DOHH2 (cell line): ENCODE measurements around the gene ZCWPW1.
A peak's percentile ranks its signal among the peaks of the same experiment; 100 is the strongest.

Experiments
- H3F3A ChIP-seq: fragments of 200-600 bp; sonication (generic), shearing (Covaris generic); 2 replicates; pipeline ENCODE4 v1.6.0; 2016; ENCODE audit warnings: antibody characterized with exemption, mild to moderate bottlenecking; ENCODE audit not compliant: control insufficient read depth, insufficient read depth
- H3K27ac ChIP-seq: fragments of 200-600 bp; sonication (generic); 2 replicates; pipeline ENCODE4 v1.5.1; 2014; ENCODE audit warnings: low read depth, mild to moderate bottlenecking, low read length, moderate library complexity
- H3K27me3 ChIP-seq: fragments of 200-600 bp; sonication (generic); 2 replicates; pipeline ENCODE4 v1.6.1; 2014; ENCODE audit warnings: mild to moderate bottlenecking, low read length, mixed read lengths; ENCODE audit not compliant: control insufficient read depth
- H3K36me3 ChIP-seq: fragments of 200-600 bp; sonication (generic); 2 replicates; pipeline ENCODE4 v1.6.1; 2014; ENCODE audit warnings: mild to moderate bottlenecking, low read length, moderate library complexity, mixed read lengths; ENCODE audit not compliant: control insufficient read depth
- H3K4me1 ChIP-seq: fragments of 200-600 bp; sonication (generic); 2 replicates; pipeline ENCODE4 v1.6.1; 2014; ENCODE audit warnings: mild to moderate bottlenecking, low read length, mixed read lengths; ENCODE audit not compliant: control insufficient read depth
- H3K4me2 ChIP-seq: fragments of 200-600 bp; sonication (generic); 2 replicates; pipeline ENCODE4 v1.6.0; 2014; ENCODE audit warnings: mild to moderate bottlenecking, low read length, moderate library complexity
- H3K4me3 ChIP-seq: fragments of 200-600 bp; sonication (generic); 2 replicates; pipeline ENCODE4 v1.5.1; 2014; ENCODE audit warnings: mild to moderate bottlenecking, low read length, mixed read lengths
- H3K79me2 ChIP-seq: fragments of 200-600 bp; sonication (generic); 2 replicates; pipeline ENCODE4 v1.6.1; 2014; ENCODE audit warnings: mild to moderate bottlenecking, low read length, mixed read lengths; ENCODE audit not compliant: control insufficient read depth
- H3K9me2 ChIP-seq: fragments of 200-600 bp; sonication (generic); replicated peaks from 2 replicates; pipeline ENCODE4 v1.6.1; 2014; ENCODE audit warnings: mild to moderate bottlenecking, low read length, mixed read lengths; ENCODE audit not compliant: control insufficient read depth
- H3K9me3 ChIP-seq: fragments of 200-600 bp; sonication (generic); 2 replicates; pipeline ENCODE4 v1.6.1; 2014; ENCODE audit warnings: antibody characterized with exemption, low read length, mixed read lengths; ENCODE audit not compliant: control insufficient read depth, insufficient read depth
- H4K20me1 ChIP-seq: fragments of 200-600 bp; sonication (generic); 2 replicates; pipeline ENCODE4 v1.6.0; 2014; ENCODE audit warnings: low read depth, mild to moderate bottlenecking, antibody characterized with exemption, low read length, moderate library complexity; ENCODE audit not compliant: control insufficient read depth, insufficient read depth
- CTCF ChIP-seq: fragments of 200-600 bp; sonication (generic); IDR thresholded peaks from one replicate; pipeline ENCODE4 v1.5.1; 2014; ENCODE audit warnings: antibody characterized with exemption, mild to moderate bottlenecking, low read depth, low read length; ENCODE audit not compliant: poor library complexity, severe bottlenecking
- EZH2phosphoT487 ChIP-seq: fragments of 200-600 bp; sonication (generic); IDR thresholded peaks from 2 replicates; pipeline ENCODE4 v1.6.1; 2017; ENCODE audit warnings: borderline replicate concordance, mild to moderate bottlenecking, antibody characterized with exemption, low read length, moderate library complexity, mixed read lengths

ZCWPW1 gene

GRCh38 chr7:100438172-100438571 is 9.7 kb upstream of the ZCWPW1 start:
- Histone ChIP-seq H3F3A (peaks cover 30% of the 10 kb centered on the region), H3K4me1 (peaks cover 31% of the 10 kb centered on the region), H3K79me2 (peaks cover 34% of the 10 kb centered on the region), H4K20me1 (no peaks in the 10 kb centered on the region), H3K9me3 (no peaks in the 10 kb centered on the region), H3K36me3 (peaks cover 30% of the 10 kb centered on the region), H3K27me3 (no peaks in the 10 kb centered on the region), H3K9me2 (no peaks in the 10 kb centered on the region), H3K27ac (no peak overlapping the region), H3K4me2 (no peak overlapping the region), H3K4me3 (no peak overlapping the region)
- TF ChIP-seq CTCF (no peak), EZH2phosphoT487 (no peak)

- H3K27ac ChIP-seq, result peak overlapping the region; percentile 80; the same call in 1 of the 2 replicates
Observed at GRCh38 chr7:100437150-100438100, 8.9 kb upstream of the ZCWPW1 start.

GRCh38 chr7:100435401-100436304 is 7.2 kb upstream of the ZCWPW1 start:
- no peak for TF ChIP-seq EZH2phosphoT487
- peak; percentile 11 for TF ChIP-seq CTCF
- Histone ChIP-seq H4K20me1 (peaks cover 9% of the 10 kb centered on the region; the same call in 1 of the 2 replicates), H3F3A (peaks cover 52% of the 10 kb centered on the region), H3K9me2 (no peaks in the 10 kb centered on the region), H3K4me3 (peak overlapping the region; percentile 77), H3K27ac (peak overlapping the region; percentile 80), H3K36me3 (peaks cover 55% of the 10 kb centered on the region), H3K4me2 (peak overlapping the region; percentile 83), H3K79me2 (peaks cover 59% of the 10 kb centered on the region), H3K9me3 (no peaks in the 10 kb centered on the region), H3K27me3 (no peaks in the 10 kb centered on the region), H3K4me1 (peaks cover 56% of the 10 kb centered on the region)

More at GRCh38 chr7:100437150-100438100, 8.9 kb upstream of the ZCWPW1 start:
- peaks cover 41% of the 10 kb centered on the region for H3K79me2 ChIP-seq
- no peaks in the 10 kb centered on the region for H3K9me2 ChIP-seq
- no peaks in the 10 kb centered on the region for H3K9me3 ChIP-seq
- peaks cover 34% of the 10 kb centered on the region for H3F3A ChIP-seq
- peaks cover 38% of the 10 kb centered on the region for H3K4me1 ChIP-seq
- peak overlapping the region; percentile 77 for H3K4me3 ChIP-seq
- H3K4me2 ChIP-seq, result peak overlapping the region; percentile 83
- no peaks in the 10 kb centered on the region for H4K20me1 ChIP-seq
- H3K27me3 ChIP-seq, result no peaks in the 10 kb centered on the region
- H3K36me3 ChIP-seq, result peaks cover 37% of the 10 kb centered on the region
- TF ChIP-seq CTCF (no peak), EZH2phosphoT487 (no peak)
